Measurements from ENCODE around the gene TRIM41.

Gene TRIM41

GRCh38 chr5:181248277-181248676, 25.2 kb downstream of the TRIM41 start:
- H3K4me3 ChIP-seq (ENCODE audit: low read depth, low read length) = peak overlapping the region; percentile 86
- no peak for DNase-seq (ENCODE audit: low read depth)
- TF ChIP-seq POLR2A (IDR thresholded peaks at IDR 0.05; ENCODE audit: extremely low read depth, insufficient read length) (no peak), CTCF (IDR thresholded peaks at IDR 0.05; ENCODE audit: low read depth, low read length) (no peak), MYC (IDR thresholded peaks at IDR 0.05; ENCODE audit: low read depth, low read length) (no peak)
- TF ChIP-seq, protein P1, sequence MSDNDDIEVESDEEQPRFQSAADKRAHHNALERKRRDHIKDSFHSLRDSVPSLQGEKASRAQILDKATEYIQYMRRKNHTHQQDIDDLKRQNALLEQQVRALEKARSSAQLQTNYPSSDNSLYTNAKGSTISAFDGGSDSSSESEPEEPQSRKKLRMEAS (IDR thresholded peaks at IDR 0.05; ENCODE audit: low read depth, low read length) = no peak

DNA sequence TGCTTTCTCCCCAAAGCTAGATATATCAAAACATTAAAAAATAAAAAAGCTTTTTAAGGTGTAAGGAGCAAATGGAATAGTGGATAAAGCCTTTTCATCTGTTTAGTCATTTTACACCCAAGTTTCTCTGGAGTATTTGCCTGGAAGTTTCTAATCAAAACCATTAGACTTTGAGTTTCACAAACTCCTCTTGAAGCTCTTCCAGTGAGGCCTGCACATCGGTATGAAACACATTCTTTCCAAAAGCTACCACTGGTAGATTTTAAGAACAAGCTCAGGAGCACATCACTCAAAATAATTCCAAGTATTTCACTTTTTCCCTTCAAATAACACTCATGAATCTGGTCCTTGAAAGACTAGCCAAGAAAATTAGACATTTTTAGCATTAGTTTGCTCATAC, 32.2 kb downstream of the TRIM41 start:
- H3K4me3 ChIP-seq (ENCODE audit: low read depth, low read length) = no peak overlapping the region
- no peak for DNase-seq (ENCODE audit: low read depth)
- TF ChIP-seq, protein P1 (IDR thresholded peaks at IDR 0.05; ENCODE audit: low read depth, low read length) = no peak
- no peak for TF ChIP-seq CTCF (IDR thresholded peaks at IDR 0.05; ENCODE audit: low read depth, low read length)
- TF ChIP-seq MYC (IDR thresholded peaks at IDR 0.05; ENCODE audit: low read depth, low read length) = no peak
- TF ChIP-seq POLR2A (IDR thresholded peaks at IDR 0.05; ENCODE audit: extremely low read depth, insufficient read length) = no peak

DNA sequence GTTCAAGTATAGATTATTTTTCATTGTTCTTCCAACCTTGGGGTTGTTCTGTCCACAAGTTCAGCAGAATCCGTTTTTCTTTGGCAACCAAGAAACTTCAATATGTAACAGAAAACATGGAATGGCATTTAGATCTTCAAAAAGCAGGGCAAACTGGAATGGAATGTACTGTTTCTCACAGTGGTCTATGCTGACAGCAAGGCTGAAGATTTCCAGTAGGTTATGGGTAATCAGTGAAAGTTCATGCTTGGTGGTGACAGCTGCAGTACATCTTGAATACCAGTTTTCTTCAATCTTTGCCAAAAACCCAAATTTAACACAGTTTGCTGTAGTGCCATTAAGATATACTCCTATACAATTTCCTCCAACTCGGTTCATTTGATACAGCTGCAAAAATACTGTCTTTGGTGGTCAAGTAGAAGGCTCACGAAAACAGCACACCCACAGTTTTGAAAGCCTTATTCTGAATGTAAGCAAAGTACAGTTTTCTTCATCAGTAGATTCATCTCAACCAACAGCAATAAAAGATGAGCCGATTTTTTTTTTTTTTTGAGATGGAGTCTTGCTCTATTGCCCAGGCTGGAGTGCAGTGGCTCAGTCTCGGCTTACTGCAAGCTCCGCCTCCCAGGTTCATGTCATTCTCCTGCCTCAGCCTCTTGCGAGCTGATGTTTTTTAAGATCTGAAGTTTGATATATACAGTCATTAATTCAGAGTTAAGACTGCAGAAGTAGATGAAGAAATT, 32.9 kb downstream of the TRIM41 start:
- no peak overlapping the region for H3K4me3 ChIP-seq (ENCODE audit: low read depth, low read length)
- DNase-seq (ENCODE audit: low read depth) = no peak
- TF ChIP-seq CTCF (IDR thresholded peaks at IDR 0.05; ENCODE audit: low read depth, low read length) (no peak), MYC (IDR thresholded peaks at IDR 0.05; ENCODE audit: low read depth, low read length) (no peak), POLR2A (IDR thresholded peaks at IDR 0.05; ENCODE audit: extremely low read depth, insufficient read length) (no peak)
- TF ChIP-seq, protein P1 (IDR thresholded peaks at IDR 0.05; ENCODE audit: low read depth, low read length) = no peak

DNA sequence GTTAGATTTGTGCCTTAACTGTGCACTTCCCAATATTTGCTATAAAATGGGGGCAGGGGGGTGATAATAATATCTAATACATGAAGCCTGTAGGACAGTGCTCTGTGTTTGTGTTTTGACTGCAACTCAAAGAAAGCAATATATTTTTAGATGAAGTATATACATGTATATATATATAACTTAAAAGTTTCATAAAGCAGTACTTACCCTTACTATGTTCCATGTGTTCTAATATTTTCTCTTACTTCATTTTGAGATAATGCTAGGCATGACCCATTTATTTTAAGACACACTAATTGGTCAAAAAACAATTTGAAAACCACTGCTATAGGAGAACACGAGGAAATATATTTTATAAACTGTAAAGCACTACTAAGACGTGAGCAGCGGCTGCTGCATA, 35.5 kb downstream of the TRIM41 start:
- TF ChIP-seq POLR2A (IDR thresholded peaks at IDR 0.05; ENCODE audit: extremely low read depth, insufficient read length) (no peak), CTCF (IDR thresholded peaks at IDR 0.05; ENCODE audit: low read depth, low read length) (no peak), MYC (IDR thresholded peaks at IDR 0.05; ENCODE audit: low read depth, low read length) (no peak)
- TF ChIP-seq, protein P1 (IDR thresholded peaks at IDR 0.05; ENCODE audit: low read depth, low read length) = no peak
- DNase-seq (ENCODE audit: low read depth) = no peak
- peak overlapping the region; percentile 74 for H3K4me3 ChIP-seq (ENCODE audit: low read depth, low read length)

DNA sequence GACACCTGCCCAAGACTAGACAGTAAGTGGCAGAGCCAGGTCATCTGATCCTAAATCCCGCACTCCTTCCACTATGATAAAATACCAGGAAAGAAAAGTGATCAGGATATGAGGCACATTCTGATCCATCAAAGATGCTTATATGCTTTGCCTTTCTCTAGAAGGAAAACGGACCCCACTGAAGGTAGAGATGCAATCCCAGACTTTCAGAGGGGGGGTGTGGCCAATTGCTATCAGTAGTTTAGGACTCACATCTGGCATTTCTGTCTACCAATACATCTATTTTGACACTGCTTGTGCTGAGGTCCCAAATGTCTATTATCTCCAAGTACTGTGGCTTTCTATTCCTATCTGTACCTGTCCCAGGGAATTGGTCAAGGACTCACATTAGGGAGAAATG, 36.2 kb downstream of the TRIM41 start:
- no peak for DNase-seq (ENCODE audit: low read depth)
- peak overlapping the region; percentile 74 for H3K4me3 ChIP-seq (ENCODE audit: low read depth, low read length)
- TF ChIP-seq MYC (IDR thresholded peaks at IDR 0.05; ENCODE audit: low read depth, low read length) = no peak
- TF ChIP-seq, protein P1 (IDR thresholded peaks at IDR 0.05; ENCODE audit: low read depth, low read length) = no peak
- no peak for TF ChIP-seq POLR2A (IDR thresholded peaks at IDR 0.05; ENCODE audit: extremely low read depth, insufficient read length)
- TF ChIP-seq CTCF (IDR thresholded peaks at IDR 0.05; ENCODE audit: low read depth, low read length) = no peak

Data from NB4 (cell line).